HepG2 (cell line): Measurements from ENCODE around the gene CHMP5. TPM values are rescaled to one million over a fixed set of nuclear protein-coding genes. Genes with fewer than 3 reads are reported as not detected.

Source experiments
- AGO1 ChIP-seq: fragments of 200-400 bp; formaldehyde crosslinking; IDR thresholded peaks from 2 replicates; pipeline ENCODE4 v1.6.1; 2017; ENCODE audit warnings: mild to moderate bottlenecking, low read depth, low read length, moderate library complexity; ENCODE audit not compliant: poor library complexity, severe bottlenecking
- ATF2 ChIP-seq: sonication (generic); formaldehyde crosslinking; IDR thresholded peaks from 2 replicates; pipeline ENCODE4 v1.4.0; 2020; ENCODE audit warnings: missing genetic modification reagents
- GMEB1 ChIP-seq: sonication (generic); formaldehyde crosslinking; IDR thresholded peaks from 2 replicates; pipeline ENCODE4 v1.5.1; 2020; ENCODE audit warnings: missing genetic modification reagents, mild to moderate bottlenecking, borderline replicate concordance
- HCFC1 ChIP-seq: fragments of 150-350 bp; IDR thresholded peaks from 2 replicates; pipeline ENCODE4 v1.6.1; 2014; ENCODE audit warnings: low read depth, low read length
- HMG20A ChIP-seq: IDR thresholded peaks from 2 replicates; pipeline ENCODE4 v1.6.1; 2016; ENCODE audit warnings: borderline replicate concordance
- HMGXB3 ChIP-seq: sonication (generic); formaldehyde crosslinking; IDR thresholded peaks from 2 replicates; pipeline ENCODE4 v1.4.0; 2020; ENCODE audit warnings: missing genetic modification reagents, borderline replicate concordance
- KAT7 ChIP-seq: IDR thresholded peaks from 2 replicates; pipeline ENCODE4 v1.6.1; 2018; ENCODE audit warnings: borderline replicate concordance, missing compliant biosample characterization
- MAX ChIP-seq: IDR thresholded peaks from 2 replicates; pipeline ENCODE4 v1.6.1; 2012; ENCODE audit warnings: inconsistent platforms
- MBD4 ChIP-seq: IDR thresholded peaks from 2 replicates; pipeline ENCODE4 v1.6.1; 2012; ENCODE audit warnings: low read length, inconsistent platforms, borderline replicate concordance
- MLXIP ChIP-seq: sonication (generic); formaldehyde crosslinking; IDR thresholded peaks from 2 replicates; pipeline ENCODE4 v1.9.0; 2021; ENCODE audit warnings: missing genetic modification reagents, borderline replicate concordance
- PTBP1 ChIP-seq: fragments of 200-400 bp; formaldehyde crosslinking; IDR thresholded peaks from 2 replicates; pipeline ENCODE4 v1.6.1; 2018; ENCODE audit warnings: low read length, low read depth; ENCODE audit not compliant: poor library complexity, severe bottlenecking
- RXRB ChIP-seq: IDR thresholded peaks from 2 replicates; pipeline ENCODE4 v1.6.1; 2016; ENCODE audit warnings: borderline replicate concordance, missing genetic modification reagents, missing compliant biosample characterization
- TOPORS ChIP-seq: sonication (generic); formaldehyde crosslinking; IDR thresholded peaks from 2 replicates; pipeline ENCODE4 v1.8.0; 2023; ENCODE audit warnings: mild to moderate bottlenecking, missing genetic modification reagents
- YEATS4 ChIP-seq: sonication (generic); formaldehyde crosslinking; IDR thresholded peaks from 2 replicates; pipeline ENCODE4 v1.4.0; 2020; ENCODE audit warnings: missing genetic modification reagents, borderline replicate concordance
- ZFY ChIP-seq: sonication (generic); formaldehyde crosslinking; IDR thresholded peaks from 2 replicates; pipeline ENCODE4 v1.4.0; 2020; ENCODE audit warnings: missing genetic modification reagents
- ZGPAT ChIP-seq: IDR thresholded peaks from 2 replicates; pipeline ENCODE4 v1.6.1; 2016; ENCODE audit warnings: mild to moderate bottlenecking
- ZNF567 ChIP-seq: sonication (generic); formaldehyde crosslinking; IDR thresholded peaks from 2 replicates; pipeline ENCODE4 v1.8.1; 2023; ENCODE audit warnings: mild to moderate bottlenecking, missing genetic modification reagents, borderline replicate concordance
- polyA plus RNA-seq, 8 experiments: library from polyadenylated mRNA; depleted of rRNA in 3 of 8; stranded (reverse) in 7 of 8; unstranded in 1 of 8; fragments of >200 nt; fragmentation: Illumina TruSeq in 4 of 8; extraction: Trizol in 4 of 8; gene quantifications; 2 replicates each; pipeline versions ENCODE4 v1.2.1 to v1.2.3, GENCODE V29; 2011 to 2016; ENCODE audit warnings: low read depth in 4 of 8, missing spikeins in 1 of 8, mixed read lengths in 1 of 8; ENCODE audit not compliant: insufficient read depth in 1 of 8
- total RNA-seq, 5 experiments: library from RNA; depleted of rRNA; stranded (reverse); fragments of >200 nt; fragmentation: Illumina TruSeq; extraction: Trizol; gene quantifications; 2 replicates each; pipeline ENCODE4 v1.2.3, GENCODE V29; 2016; ENCODE audit warnings: low read depth in 1 of 5

CHMP5 gene
- total and polyA plus RNA-seq, 2 of the 13 experiments (the other 11 are each of a cell fraction or from before 2014, with no cell fraction given) = 46.0 to 57.3 TPM

GRCh38 chr9:33293782-33294181, 28.9 kb downstream of the CHMP5 start (continued):
- TF ChIP-seq HMGXB3 (CRISPR knock-in tag) (no peak), MLXIP (CRISPR knock-in tag) (no peak), MBD4 (no peak), KAT7 (no peak), AGO1 (no peak), ATF2 (CRISPR knock-in tag) (peak; percentile 28; the same call in 1 of the 2 replicates), ZGPAT (CRISPR knock-in tag) (peak; percentile 63; the same call in 1 of the 2 replicates), GMEB1 (CRISPR knock-in tag) (no peak), PTBP1 (no peak), HCFC1 (no peak), RXRB (peak; percentile 70; the same call in 1 of the 2 replicates), TOPORS (CRISPR knock-in tag) (no peak), ZNF567 (CRISPR knock-in tag) (no peak), YEATS4 (CRISPR knock-in tag) (no peak), ZFY (CRISPR knock-in tag) (no peak), HMG20A (CRISPR knock-in tag) (peak; percentile 47; the same call in 1 of the 2 replicates), MAX (peak; percentile 82)
